HG02623 (cell line): ENCODE results near the gene FGD6.

ENCODE experiments used
- ATAC-seq: cut with Tn5 transposase; IDR thresholded peaks from one replicate; pipeline ENCODE4 v1.9.1; 2021; ENCODE audit warnings: moderate library complexity; ENCODE audit not compliant: unreplicated experiment

Gene FGD6

GRCh38 chr12:95034750-95035149 is 182.5 kb downstream of the FGD6 start:
- ATAC-seq, result no peak
